HG02759 (cell line): ENCODE data around the gene TUBD1.
"Not testable (repeated sequence)": the region's sequence is repeated elsewhere in the genome, so short reads cannot be mapped to it uniquely, and the experiment has no call there.

Experiments
- ATAC-seq: cut with Tn5 transposase; IDR thresholded peaks from one replicate; pipeline ENCODE4 v1.9.1; 2021; ENCODE audit warnings: mild to moderate bottlenecking, moderate library complexity; ENCODE audit not compliant: unreplicated experiment

Gene TUBD1

DNA sequence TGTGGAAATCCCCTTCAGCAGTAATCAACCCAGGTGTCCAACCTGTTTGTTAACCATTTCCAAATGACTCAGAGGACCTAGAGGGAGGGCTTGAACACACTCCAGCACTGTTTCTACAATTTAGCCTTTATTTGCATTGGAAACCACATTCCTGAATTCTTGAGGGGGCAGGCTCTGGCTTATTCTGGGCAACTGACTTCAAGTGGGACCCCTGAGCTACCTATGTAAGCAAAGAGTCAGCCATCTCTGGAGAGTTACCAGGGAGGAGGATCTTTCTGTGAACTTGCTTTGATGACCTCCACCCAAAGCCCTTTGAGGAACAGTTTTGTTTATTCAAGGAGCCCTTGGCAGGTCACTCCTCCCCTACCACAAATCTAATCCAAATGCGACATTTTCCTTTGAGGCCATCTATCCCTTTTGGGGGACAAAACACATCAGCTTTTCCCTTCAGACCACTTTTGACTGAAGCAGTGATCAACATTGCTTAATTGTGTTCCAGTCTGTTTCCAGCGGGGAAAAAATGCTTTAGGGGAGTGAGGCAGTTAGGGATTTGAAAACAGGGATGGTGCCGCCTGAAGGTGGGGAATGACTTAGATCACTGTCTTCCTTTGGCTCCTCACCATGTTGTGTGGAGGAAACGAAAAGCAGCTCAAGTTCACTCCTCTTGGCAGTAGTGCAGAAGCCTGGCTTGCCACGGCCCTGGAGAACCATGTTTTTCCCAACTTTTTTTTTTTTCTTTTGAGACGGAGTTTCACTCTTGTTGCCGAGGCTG lies 46.2 kb downstream of the TUBD1 start:
- ATAC-seq = peak; percentile 36

DNA sequence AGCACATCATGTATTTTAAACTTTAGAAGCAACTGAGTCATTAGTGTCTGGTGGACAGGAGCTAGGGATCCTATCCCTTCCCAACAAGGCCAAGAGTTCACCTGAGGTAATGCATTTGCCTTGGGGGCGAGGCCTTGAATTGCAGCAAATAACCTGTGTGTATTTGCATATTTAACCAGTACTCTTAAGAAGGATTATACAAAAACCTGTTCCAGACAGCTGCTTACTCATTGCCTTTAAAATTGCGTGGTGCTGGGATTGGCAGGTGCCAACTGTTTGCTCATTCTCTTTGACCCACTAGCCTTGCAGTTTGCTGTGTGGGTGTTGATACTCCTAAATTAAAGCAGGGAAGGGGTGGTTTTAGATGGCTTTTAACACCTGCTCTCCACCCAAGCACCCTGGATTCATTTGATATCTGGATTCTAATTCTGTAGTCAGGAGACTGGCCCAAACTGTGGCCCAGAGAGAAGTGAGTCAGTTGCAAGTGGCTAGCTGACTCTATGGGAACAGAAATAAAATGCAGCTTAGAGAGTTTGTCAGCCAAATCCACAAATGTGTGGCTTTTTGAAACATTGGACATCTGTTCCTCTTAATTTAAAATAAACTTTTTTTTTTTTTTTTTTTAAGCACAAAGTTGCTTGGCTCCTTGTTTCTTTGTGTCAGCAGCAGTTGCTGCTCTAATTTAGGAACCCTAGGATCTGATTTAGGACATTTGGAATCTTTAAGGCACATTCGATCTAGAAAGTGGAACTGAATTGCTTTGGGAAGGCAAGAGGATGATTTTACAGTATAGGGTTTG lies 46.9 kb downstream of the TUBD1 start:
- ATAC-seq = no peak

GRCh38 chr17:59844884-59845594 lies 47.7 kb downstream of the TUBD1 start:
- ATAC-seq = no peak

DNA sequence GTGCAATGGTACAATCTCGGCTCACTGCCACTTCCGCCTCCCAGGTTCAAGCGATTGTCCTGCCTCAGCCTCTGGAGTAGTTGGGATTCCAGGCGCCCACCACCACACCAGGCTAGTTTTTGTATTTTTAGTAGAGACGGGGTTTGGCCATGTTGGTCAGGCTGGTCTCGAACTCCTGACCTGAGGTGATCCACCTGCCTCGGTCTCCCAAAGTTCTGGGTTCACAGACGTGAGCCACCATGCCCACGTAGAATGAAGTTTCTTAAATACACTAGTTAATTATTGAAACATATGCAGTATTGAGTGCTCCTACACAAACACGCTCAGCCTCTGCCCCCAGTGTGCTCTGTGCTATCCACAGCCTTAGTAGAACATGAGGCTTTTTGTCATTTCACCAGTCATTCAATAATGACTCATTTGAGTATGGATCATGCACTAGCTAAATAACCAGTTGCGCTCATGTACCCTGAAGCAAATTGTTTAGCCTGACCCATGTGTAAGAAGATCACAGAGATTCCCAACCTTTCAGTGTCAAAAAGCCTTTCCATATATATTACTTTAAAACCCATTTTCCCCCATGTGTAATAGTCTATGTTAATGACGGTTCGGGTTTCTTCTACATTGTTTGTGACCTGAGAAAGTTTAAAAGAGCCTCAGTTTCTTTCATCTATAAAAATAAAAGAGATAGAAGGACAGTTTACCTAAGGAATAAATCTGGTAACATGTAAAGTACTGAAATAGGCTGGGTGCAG lies 49.7 kb downstream of the TUBD1 start:
- peak; percentile 39 for ATAC-seq

DNA sequence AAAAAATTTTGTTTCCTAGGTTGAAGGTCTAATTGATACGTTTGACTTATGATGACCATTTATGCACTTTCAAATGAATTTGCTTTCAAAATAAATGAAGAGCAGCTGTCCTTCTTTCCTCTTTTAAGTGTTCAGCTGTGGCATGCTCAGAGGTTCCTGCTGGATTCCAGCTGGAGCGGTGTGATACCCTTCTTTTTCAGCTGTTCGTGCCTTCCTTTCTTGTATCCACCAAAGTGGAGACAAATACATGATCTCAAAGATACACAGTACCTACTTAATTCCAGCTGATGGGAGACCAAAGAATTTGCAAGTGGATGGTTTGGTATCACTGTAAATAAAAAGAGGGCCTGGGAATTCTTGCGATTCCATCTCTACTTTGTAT lies 50.9 kb downstream of the TUBD1 start:
- not testable (repeated sequence) for ATAC-seq

- not testable (repeated sequence) for ATAC-seq
Measured at GRCh38 chr17:59841091-59841881, 51.5 kb downstream of the TUBD1 start.

- ATAC-seq = no peak
Measured at GRCh38 chr17:59840329-59841090, 52.2 kb downstream of the TUBD1 start.

DNA sequence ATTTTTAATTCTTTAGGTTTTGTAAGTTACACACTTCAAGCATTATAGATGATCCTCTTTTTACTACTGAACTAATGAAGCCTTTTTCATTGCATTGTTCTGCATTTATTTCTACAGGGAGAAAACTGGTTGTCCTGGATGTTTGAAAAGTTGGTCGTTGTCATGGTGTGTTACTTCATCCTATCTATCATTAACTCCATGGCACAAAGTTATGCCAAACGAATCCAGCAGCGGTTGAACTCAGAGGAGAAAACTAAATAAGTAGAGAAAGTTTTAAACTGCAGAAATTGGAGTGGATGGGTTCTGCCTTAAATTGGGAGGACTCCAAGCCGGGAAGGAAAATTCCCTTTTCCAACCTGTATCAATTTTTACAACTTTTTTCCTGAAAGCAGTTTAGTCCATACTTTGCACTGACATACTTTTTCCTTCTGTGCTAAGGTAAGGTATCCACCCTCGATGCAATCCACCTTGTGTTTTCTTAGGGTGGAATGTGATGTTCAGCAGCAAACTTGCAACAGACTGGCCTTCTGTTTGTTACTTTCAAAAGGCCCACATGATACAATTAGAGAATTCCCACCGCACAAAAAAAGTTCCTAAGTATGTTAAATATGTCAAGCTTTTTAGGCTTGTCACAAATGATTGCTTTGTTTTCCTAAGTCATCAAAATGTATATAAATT lies 53.0 kb downstream of the TUBD1 start:
- ATAC-seq = no peak

DNA sequence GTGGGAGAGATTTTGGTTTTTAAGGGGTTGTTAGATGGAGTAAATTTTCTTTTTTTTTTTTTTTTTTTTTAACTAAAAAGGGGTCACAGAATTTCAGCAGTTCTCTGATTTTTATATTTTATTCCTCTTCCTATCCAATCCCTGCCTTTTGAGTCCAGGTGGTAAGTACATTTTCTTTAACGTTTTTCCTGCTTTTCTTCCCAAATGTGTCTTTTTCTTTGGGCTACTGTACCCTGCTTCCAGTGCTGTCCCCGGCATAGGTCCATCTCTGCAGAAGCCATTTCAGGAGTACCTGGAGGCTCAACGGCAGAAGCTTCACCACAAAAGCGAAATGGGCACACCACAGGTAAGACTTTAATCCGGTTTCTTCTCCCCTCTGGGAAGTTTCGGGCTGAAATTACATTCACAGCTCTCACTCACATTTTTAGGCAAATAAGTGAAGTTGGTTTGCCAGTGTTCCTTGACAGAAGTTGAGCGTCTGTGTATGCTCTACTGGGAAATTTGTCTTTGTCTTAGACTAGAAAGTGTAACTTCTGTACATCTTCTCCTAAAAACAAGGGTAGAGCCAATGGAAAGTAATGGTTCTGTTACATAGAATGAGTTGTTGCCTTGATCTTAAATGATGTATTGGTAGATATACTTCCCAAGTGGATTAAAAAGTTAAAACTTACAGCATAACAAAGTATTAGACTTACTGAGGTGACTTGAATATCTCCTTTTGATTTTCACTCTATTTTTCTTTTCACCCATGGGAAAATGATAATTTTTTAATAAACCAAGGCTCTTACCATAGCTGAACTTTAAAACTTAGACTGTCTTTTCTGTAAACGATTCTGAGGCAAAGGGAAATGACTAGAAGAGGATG lies 54.5 kb downstream of the TUBD1 start:
- no peak for ATAC-seq

DNA sequence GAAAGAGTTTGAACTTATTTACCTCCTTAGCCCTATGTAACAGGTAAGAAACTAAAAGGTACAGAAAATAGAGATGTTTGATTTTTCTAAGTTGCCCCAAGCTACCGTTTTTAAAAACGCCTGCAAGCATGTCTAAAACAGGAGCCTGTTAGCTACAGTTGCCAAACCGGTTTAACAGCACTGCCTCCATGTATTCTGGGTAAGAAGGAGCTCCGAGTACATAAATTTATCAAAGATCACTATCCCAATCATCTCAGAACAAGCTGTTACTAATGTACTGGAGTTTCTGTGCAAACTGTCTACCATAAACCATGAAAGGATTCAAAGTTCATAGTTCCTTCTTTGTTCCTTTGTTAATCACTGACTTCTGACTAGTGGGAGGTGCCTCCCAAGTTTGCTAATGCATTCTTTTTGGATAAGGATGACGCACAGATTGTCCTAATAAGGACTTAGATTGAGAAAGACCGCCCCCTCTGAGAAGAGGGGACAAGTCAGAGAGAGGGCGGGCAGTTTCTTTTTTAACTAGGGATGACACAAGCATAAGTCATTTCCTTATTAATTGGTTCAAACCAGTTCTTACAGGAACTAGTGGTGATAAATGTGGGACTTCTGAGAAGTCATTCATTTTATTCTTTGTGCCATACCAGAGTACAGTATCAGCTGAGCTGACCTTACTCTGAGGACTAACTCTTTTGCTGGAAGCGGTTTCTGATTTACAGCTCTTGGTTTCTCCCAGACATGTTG lies 55.3 kb downstream of the TUBD1 start:
- ATAC-seq = peak; percentile 79

GRCh38 chr17:59832883-59833379 lies 59.8 kb downstream of the TUBD1 start:
- no peak for ATAC-seq

GRCh38 chr17:59830846-59831486 lies 61.8 kb downstream of the TUBD1 start:
- no peak for ATAC-seq

DNA sequence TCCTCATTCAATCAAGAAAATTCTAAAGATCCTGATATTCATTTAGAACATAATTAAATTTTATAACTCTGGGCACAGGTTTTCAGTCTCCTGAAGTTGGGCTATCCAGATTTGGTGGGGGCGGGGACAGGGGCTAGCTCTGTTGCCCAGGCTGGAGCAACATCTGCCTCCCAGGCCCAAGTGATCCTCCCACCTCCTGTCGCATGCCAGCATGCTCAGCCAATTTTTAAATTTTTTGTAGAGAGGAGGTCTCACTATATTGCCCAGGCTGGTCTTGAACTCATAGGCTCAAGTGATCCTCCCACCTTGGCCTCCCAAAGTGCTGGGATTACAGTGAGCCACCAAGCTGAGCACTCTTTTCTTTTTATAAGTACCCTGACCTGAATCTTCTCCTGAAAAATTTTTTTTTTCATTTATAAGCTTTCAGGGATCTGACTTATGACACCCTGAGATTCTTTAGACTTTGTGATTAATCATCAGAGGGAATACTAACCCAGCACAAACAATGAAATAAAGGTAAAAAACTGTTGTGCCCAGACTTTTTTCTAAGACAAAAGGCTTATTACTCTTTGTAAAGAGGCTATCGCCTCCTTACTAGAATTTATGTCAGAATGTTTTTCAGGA lies 62.6 kb downstream of the TUBD1 start:
- no peak for ATAC-seq

GRCh38 chr17:59829217-59830006 lies 63.3 kb downstream of the TUBD1 start:
- ATAC-seq = peak; percentile 74

DNA sequence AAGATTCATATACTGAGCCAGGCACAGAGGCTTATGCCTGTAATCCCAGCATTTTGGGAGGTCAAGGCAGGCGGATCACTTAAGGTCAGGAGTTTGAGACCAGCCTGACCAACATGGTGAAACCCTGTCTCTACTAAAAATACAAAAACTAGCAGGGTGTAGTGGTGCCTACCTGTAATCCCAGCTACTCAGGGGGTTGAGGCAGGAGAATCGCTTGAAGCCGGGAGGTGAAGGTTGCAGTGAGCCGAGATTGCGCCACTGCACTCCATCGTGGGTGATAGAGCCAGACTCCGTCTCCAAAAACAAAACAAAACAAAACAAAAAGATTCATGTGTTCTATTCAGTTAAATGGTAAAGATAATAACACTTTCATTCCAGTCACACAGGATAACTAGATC lies 63.9 kb downstream of the TUBD1 start:
- ATAC-seq = not testable (repeated sequence)
